Testis (tissue), 3 donors: ENCODE results near the gene USP14. TPM values are rescaled to one million over a fixed set of nuclear protein-coding genes. Genes with fewer than 3 reads are reported as not detected.

Experiments
- DNase-seq: peaks from one replicate; pipeline ENCODE4 v3.0.0-alpha.2; 2019
- H3K27ac ChIP-seq, 2 donors: fragments of 200-600 bp; sonication (generic); one replicate each; pipeline ENCODE4 v1.5.1; 2019
- H3K27me3 ChIP-seq: fragments of 200-600 bp; sonication (generic); one replicate; pipeline ENCODE4 v1.5.1; 2019
- H3K36me3 ChIP-seq: fragments of 200-600 bp; sonication (generic); one replicate; pipeline ENCODE4 v1.5.1; 2017; ENCODE audit warnings: low read depth; ENCODE audit errors: missing control alignments
- H3K4me1 ChIP-seq: fragments of 200-600 bp; sonication (generic); one replicate; pipeline ENCODE4 v1.5.1; 2019
- H3K4me3 ChIP-seq, 2 donors: fragments of 200-600 bp; sonication (generic); one replicate each; pipeline ENCODE4 v1.5.1; 2017 to 2019
- H3K9me3 ChIP-seq: fragments of 200-600 bp; sonication (generic); one replicate; pipeline ENCODE4 v1.5.1; 2017
- POLR2A ChIP-seq: fragments of 450-650 bp; IDR thresholded peaks from one replicate; pipeline ENCODE4 v1.6.1; 2017; ENCODE audit warnings: antibody characterized with exemption, mild to moderate bottlenecking, moderate library complexity
- WGBS, 2 donors: methylation state at CpG; one replicate each; pipeline ENCODE4 v1.1.5; 2018; 5-methylcytosine and 5-hydroxymethylcytosine counted together
- intact Hi-C: fragments of 100-400 bp; cut with DNase I; formaldehyde crosslinking; loops from one replicate; pipeline ENCODE4 v1.15.1; 2023; ENCODE audit warnings: low total_unique reads
- polyA plus RNA-seq: library from polyadenylated mRNA; stranded (reverse); fragments of 350-450 nt; fragmentation: Illumina TruSeq; extraction: RNeasy Lipid Tissue Mini Kit (QIAGEN cat#74804); gene quantifications from one replicate; pipeline ENCODE4 v1.2.3, GENCODE V29; 2014; ENCODE audit warnings: low read depth, low replicate concordance; ENCODE audit not compliant: insufficient read depth
- total RNA-seq, 2 donors: library from RNA; depleted of rRNA; stranded (reverse); fragments of >200 nt; gene quantifications; one replicate each; pipeline ENCODE4 v1.2.3, GENCODE V29; 2016
- TF ChIP-seq, protein P1 (sequence below), 3 experiments: fragments of 450-650 bp in 2 of 3; fragments of 200-600 bp in 1 of 3; sonication (generic) in 1 of 3; IDR thresholded peaks; one replicate each; pipeline ENCODE4 v1.5.1; 2016 to 2019; ENCODE audit warnings: antibody characterized with exemption in 3 of 3, mild to moderate bottlenecking in 2 of 3, moderate library complexity in 1 of 3

Gene USP14
- total and polyA plus RNA-seq, 3 donors from 2014 or later, result 33.4 to 42.8 (median 42.3) TPM

DNA sequence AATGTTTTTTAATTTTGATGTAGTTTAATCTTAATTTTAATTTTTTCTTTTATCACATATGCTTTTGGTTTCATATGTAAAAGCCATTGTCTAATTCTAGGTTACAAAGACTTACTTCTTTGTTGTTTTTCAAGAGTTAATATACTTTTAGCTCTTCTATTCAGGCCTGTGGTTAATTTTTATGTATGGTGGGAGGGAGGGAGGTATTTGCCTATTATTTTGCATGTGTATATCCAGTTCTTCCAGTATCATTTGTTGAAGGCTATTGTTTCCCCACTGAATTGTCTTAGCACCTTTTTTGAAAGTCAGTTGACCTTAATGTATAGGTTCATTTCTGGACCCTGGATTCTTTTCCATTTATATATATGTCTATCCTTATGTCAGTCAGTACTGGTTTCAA, 23.4 kb downstream of the USP14 start:
- no peak overlapping the region for H3K27ac ChIP-seq
- no peaks in the 10 kb centered on the region for H3K36me3 ChIP-seq
- H3K4me1 ChIP-seq, result no peaks in the 10 kb centered on the region
- intact Hi-C loops, result no loop called here
- no peaks in the 10 kb centered on the region for H3K27me3 ChIP-seq
- no peaks in the 10 kb centered on the region for H3K9me3 ChIP-seq
- no peak for DNase-seq
- no peak overlapping the region for H3K4me3 ChIP-seq
- TF ChIP-seq POLR2A, result no peak
- TF ChIP-seq, protein P1, sequence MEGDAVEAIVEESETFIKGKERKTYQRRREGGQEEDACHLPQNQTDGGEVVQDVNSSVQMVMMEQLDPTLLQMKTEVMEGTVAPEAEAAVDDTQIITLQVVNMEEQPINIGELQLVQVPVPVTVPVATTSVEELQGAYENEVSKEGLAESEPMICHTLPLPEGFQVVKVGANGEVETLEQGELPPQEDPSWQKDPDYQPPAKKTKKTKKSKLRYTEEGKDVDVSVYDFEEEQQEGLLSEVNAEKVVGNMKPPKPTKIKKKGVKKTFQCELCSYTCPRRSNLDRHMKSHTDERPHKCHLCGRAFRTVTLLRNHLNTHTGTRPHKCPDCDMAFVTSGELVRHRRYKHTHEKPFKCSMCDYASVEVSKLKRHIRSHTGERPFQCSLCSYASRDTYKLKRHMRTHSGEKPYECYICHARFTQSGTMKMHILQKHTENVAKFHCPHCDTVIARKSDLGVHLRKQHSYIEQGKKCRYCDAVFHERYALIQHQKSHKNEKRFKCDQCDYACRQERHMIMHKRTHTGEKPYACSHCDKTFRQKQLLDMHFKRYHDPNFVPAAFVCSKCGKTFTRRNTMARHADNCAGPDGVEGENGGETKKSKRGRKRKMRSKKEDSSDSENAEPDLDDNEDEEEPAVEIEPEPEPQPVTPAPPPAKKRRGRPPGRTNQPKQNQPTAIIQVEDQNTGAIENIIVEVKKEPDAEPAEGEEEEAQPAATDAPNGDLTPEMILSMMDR (IDR thresholded peaks at IDR 0.05), result no peak

DNA sequence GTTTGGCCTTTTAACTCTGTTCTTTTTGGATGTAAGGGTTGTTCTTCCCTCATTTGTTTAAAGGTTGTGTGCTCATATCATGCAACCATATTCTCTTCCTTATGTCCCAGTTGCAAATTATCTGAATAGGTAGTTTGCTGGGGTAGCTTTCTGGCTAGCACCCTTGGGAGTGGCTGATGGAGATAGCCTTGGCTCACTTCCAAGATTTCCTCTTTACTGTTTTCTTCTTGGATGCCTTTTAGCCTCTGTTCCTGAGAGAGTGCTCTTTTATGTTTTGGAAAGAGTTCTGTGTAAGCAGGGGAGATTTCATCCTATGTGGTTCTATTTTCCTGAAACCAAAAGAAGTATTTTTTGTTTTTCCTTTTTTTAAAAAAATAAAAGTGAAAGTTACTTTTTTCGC, 25.4 kb downstream of the USP14 start:
- intact Hi-C loops, result no loop called here
- DNase-seq, result no peak
- TF ChIP-seq, protein P1 (IDR thresholded peaks at IDR 0.05), result no peak
- TF ChIP-seq POLR2A, result no peak
- Histone ChIP-seq H3K4me1 (no peaks in the 10 kb centered on the region), H3K27ac (peak overlapping the region in 1 of 2 donors; percentile 41), H3K36me3 (no peaks in the 10 kb centered on the region), H3K27me3 (no peaks in the 10 kb centered on the region), H3K4me3 (no peak overlapping the region), H3K9me3 (no peaks in the 10 kb centered on the region)
- WGBS, 2 donors, result 48 to 56% methylated on average over 1 of the region's 1 CpG

DNA sequence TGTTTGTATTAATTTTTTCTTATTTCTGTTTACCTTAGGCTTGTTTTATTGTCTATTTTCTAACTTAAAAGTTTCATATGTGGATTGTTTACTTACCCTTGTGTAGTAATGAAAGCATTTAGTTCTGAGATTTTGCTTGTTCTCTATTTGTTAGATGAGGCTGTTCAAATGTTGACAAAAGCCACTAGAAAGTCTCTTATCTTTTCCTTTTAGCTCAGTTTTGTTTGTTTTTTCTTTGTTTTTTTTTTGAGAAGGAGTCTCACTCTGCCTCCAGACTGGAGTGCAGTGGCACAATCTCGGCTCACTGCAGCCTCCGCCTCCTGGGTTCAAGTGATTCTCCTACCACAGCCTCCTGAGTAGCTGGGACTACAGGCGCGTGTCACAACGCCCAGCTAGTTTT, 30.9 kb downstream of the USP14 start:
- Histone ChIP-seq H3K4me1 (no peaks in the 10 kb centered on the region), H3K36me3 (no peaks in the 10 kb centered on the region), H3K4me3 (no peak overlapping the region), H3K27me3 (no peaks in the 10 kb centered on the region), H3K9me3 (no peaks in the 10 kb centered on the region), H3K27ac (no peak overlapping the region)
- intact Hi-C loops, result no loop called here
- no peak for TF ChIP-seq POLR2A
- TF ChIP-seq, protein P1 (IDR thresholded peaks at IDR 0.05), result no peak
- no peak for DNase-seq
- WGBS, 2 donors, result 84 to 95% methylated on average over 5 of the region's 5 CpGs

DNA sequence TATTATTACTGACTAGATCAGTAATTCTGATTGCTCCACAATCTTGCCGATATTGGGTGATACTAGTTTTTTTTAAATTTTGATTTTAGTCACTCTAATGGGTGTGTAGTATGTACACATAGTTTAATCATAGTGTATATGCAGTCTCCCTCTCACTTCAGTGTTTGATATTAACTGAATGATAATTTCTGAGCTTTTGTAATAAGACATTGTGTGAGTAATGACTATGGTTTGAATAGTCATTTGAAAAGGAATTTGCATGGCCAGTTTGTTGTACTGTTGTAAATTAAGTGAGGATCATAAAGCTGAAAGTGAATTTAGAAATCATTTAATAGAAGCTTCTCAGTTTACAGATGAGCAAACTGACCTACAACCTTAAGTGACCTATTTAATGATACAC, 33.4 kb downstream of the USP14 start:
- H3K36me3 ChIP-seq, result no peaks in the 10 kb centered on the region
- no peak overlapping the region for H3K27ac ChIP-seq
- no peaks in the 10 kb centered on the region for H3K9me3 ChIP-seq
- intact Hi-C loops, result no loop called here
- WGBS, 2 donors, result 93 to 97% methylated on average over 1 of the region's 1 CpG
- no peaks in the 10 kb centered on the region for H3K4me1 ChIP-seq
- DNase-seq, result no peak
- no peaks in the 10 kb centered on the region for H3K27me3 ChIP-seq
- TF ChIP-seq, protein P1 (IDR thresholded peaks at IDR 0.05), result no peak
- TF ChIP-seq POLR2A, result no peak
- no peak overlapping the region for H3K4me3 ChIP-seq

GRCh38 chr18:192801-193200, 34.4 kb downstream of the USP14 start:
- 94 to 95% methylated on average over 7 of the region's 7 CpGs for WGBS, 2 donors
- intact Hi-C loops, result no loop called here
- Histone ChIP-seq H3K27me3 (no peaks in the 10 kb centered on the region), H3K4me1 (no peaks in the 10 kb centered on the region), H3K27ac (no peak overlapping the region), H3K9me3 (no peaks in the 10 kb centered on the region), H3K4me3 (no peak overlapping the region), H3K36me3 (no peaks in the 10 kb centered on the region)
- no peak for DNase-seq
- TF ChIP-seq, protein P1 (IDR thresholded peaks at IDR 0.05), result no peak
- no peak for TF ChIP-seq POLR2A
